Erythroblast (primary cell): Measurements from ENCODE around the gene BOC.

ENCODE experiments used
- GATA1 ChIP-seq: IDR thresholded peaks from 2 replicates; pipeline ENCODE4 v1.6.1; 2011; ENCODE audit warnings: low read depth, mild to moderate bottlenecking, control low read depth, low read length, moderate library complexity
- POLR2A ChIP-seq: IDR thresholded peaks from 2 replicates; pipeline ENCODE4 v1.6.1; 2011; ENCODE audit warnings: mild to moderate bottlenecking, low read length

GRCh38 chr3:113233497-113233896, 22.1 kb downstream of the BOC start:
- no peak for TF ChIP-seq POLR2A
- TF ChIP-seq GATA1 = no peak
